Sigmoid colon (tissue), 4 donors: Measurements from ENCODE around the gene FGF12.

ENCODE experiments used
- CTCF ChIP-seq, 4 experiments: fragments of 450-650 bp in 3 of 4; fragments of 200-600 bp in 1 of 4; IDR thresholded peaks; one replicate each; pipeline ENCODE4 v1.5.1; 2016 to 2019; ENCODE audit warnings: antibody characterized with exemption in 4 of 4, mild to moderate bottlenecking in 3 of 4, moderate library complexity in 2 of 4
- POLR2A ChIP-seq, 2 donors: fragments of 450-650 bp; IDR thresholded peaks; one replicate each; pipeline ENCODE4 v1.6.1; 2016; ENCODE audit warnings: antibody characterized with exemption in 2 of 2, mild to moderate bottlenecking in 2 of 2, moderate library complexity in 2 of 2
- POLR2AphosphoS5 ChIP-seq, 4 donors: sonication (generic); formaldehyde crosslinking; IDR thresholded peaks; one replicate each; pipeline ENCODE4 v1.6.1; 2017; ENCODE audit warnings: antibody characterized with exemption in 4 of 4

- no peak for TF ChIP-seq CTCF (IDR thresholded peaks at IDR 0.05)
- no peak for TF ChIP-seq POLR2AphosphoS5 (IDR thresholded peaks at IDR 0.05)
- TF ChIP-seq POLR2A (IDR thresholded peaks at IDR 0.05), result no peak
These were observed 388.1 kb downstream of the FGF12 start for GRCh38 chr3:192339214-192339613.
